Upper lobe of left lung (tissue), 6 donors: Measurements from ENCODE around the gene C17orf50. TPM values are rescaled to one million over a fixed set of nuclear protein-coding genes. Genes with fewer than 3 reads are reported as not detected.

Source experiments
- ATAC-seq, 2 donors: fragments of 200-7000 bp; cut with Tn5 transposase; one replicate each; pipeline ENCODE4 v1.9.1; 2022; ENCODE audit warnings: mild to moderate bottlenecking in 2 of 2, moderate library complexity in 2 of 2; ENCODE audit not compliant: low FRiP score in 2 of 2
- DNase-seq, 2 donors: peaks; one replicate each; pipeline ENCODE4 v3.0.0-alpha.2; 2019 to 2020
- H3K27ac ChIP-seq, 4 donors: fragments of 200-600 bp; sonication (generic); one replicate each; pipeline ENCODE4 v1.5.1; 2016 to 2019
- H3K27me3 ChIP-seq, 4 donors: fragments of 200-600 bp; sonication (generic); one replicate each; pipeline ENCODE4 v1.5.1; 2017 to 2019
- H3K36me3 ChIP-seq, 4 donors: fragments of 200-600 bp; sonication (generic); one replicate each; pipeline ENCODE4 v1.5.1; 2016 to 2019
- H3K4me1 ChIP-seq, 4 donors: fragments of 200-600 bp; sonication (generic); one replicate each; pipeline ENCODE4 v1.5.1; 2018 to 2019
- H3K4me3 ChIP-seq, 4 donors: fragments of 200-600 bp; sonication (generic); one replicate each; pipeline ENCODE4 v1.5.1; 2017 to 2019; ENCODE audit warnings: mild to moderate bottlenecking in 2 of 4, moderate library complexity in 1 of 4
- H3K9me3 ChIP-seq, 4 donors: fragments of 200-600 bp; sonication (generic); one replicate each; pipeline ENCODE4 v1.5.1; 2018 to 2019
- CTCF ChIP-seq, 6 experiments: fragments of 450-650 bp in 4 of 6; fragments of 200-600 bp in 2 of 6; sonication (generic) in 2 of 6; IDR thresholded peaks; one replicate each; pipeline ENCODE4 v1.5.1; 2016 to 2019; ENCODE audit warnings: antibody characterized with exemption in 6 of 6
- EP300 ChIP-seq, 4 donors: sonication (generic); formaldehyde crosslinking; IDR thresholded peaks; one replicate each; pipeline ENCODE4 v1.5.1; 2017; ENCODE audit warnings: antibody characterized with exemption in 4 of 4, control low read depth in 2 of 4
- POLR2A ChIP-seq, 4 donors: fragments of 450-650 bp; IDR thresholded peaks; one replicate each; pipeline ENCODE4 v1.5.1; 2016 to 2017; ENCODE audit warnings: antibody characterized with exemption in 4 of 4, mild to moderate bottlenecking in 2 of 4
- POLR2AphosphoS5 ChIP-seq, 2 donors: sonication (generic); formaldehyde crosslinking; IDR thresholded peaks; one replicate each; pipeline ENCODE4 v1.5.1; 2017; ENCODE audit warnings: antibody characterized with exemption in 2 of 2
- WGBS, 2 donors: methylation state at CpG; one replicate each; pipeline ENCODE4 v1.1.5; 2017 to 2018; 5-methylcytosine and 5-hydroxymethylcytosine counted together
- total RNA-seq, 6 donors: library from RNA; depleted of rRNA in 4 of 6; stranded (reverse); fragments of >200 nt in 4 of 6; gene quantifications; one replicate each; pipeline versions ENCODE4 v1.1.0 to v1.2.1, GENCODE V29; 2016 to 2021
- donor health status: DM: no; HTN: no; CAD: no; lungs with moderate emphysema.
- donor health status: DM: no; HTN: yes; CAD: no; lungs with severe emphysema.

C17orf50 gene
- total RNA-seq, 6 donors from 2014 or later, result 0.46 to 1.1 TPM; not detected in 4

- no peaks in the 10 kb centered on the region for H3K36me3 ChIP-seq
- no peaks in the 10 kb centered on the region for H3K27me3 ChIP-seq
- H3K9me3 ChIP-seq, result no peaks in the 10 kb centered on the region
- WGBS, 2 donors, result 79 to 92% methylated on average over 2 of the region's 2 CpGs
- H3K4me1 ChIP-seq, result peaks cover 29 to 51% (median 38%) of the 10 kb centered on the region in 4 donors
- TF ChIP-seq POLR2AphosphoS5 (IDR thresholded peaks at IDR 0.05) (no peak), EP300 (IDR thresholded peaks at IDR 0.05) (no peak), POLR2A (IDR thresholded peaks at IDR 0.05) (no peak), CTCF (IDR thresholded peaks at IDR 0.05) (no peak)
- ATAC-seq (peak in 1 of 2 donors; percentile 3), DNase-seq (peak in 1 of 2 donors; percentile 48)
- no peak overlapping the region for H3K4me3 ChIP-seq
- peak overlapping the region; percentile 71 to 81 (median 78) for H3K27ac ChIP-seq
Measured at GRCh38 chr17:35784895-35785294, 24.2 kb downstream of the C17orf50 start.

- Histone ChIP-seq H3K4me1 (peaks cover 22 to 51% (median 38%) of the 10 kb centered on the region in 4 donors), H3K36me3 (no peaks in the 10 kb centered on the region), H3K27ac (peak overlapping the region; percentile 10 to 62 (median 40)), H3K9me3 (no peaks in the 10 kb centered on the region), H3K27me3 (no peaks in the 10 kb centered on the region), H3K4me3 (no peak overlapping the region)
- ATAC-seq (no peak), DNase-seq (peak in 1 of 2 donors; percentile 19)
- WGBS, 2 donors, result 20 to 49% methylated on average over 3 of the region's 3 CpGs
- TF ChIP-seq POLR2A (IDR thresholded peaks at IDR 0.05), result no peak
- no peak for TF ChIP-seq POLR2AphosphoS5 (IDR thresholded peaks at IDR 0.05)
Measured at GRCh38 chr17:35786941-35787432, 26.3 kb downstream of the C17orf50 start.

- Histone ChIP-seq H3K27ac (peak overlapping the region; percentile 42 to 62 (median 53)), H3K36me3 (no peaks in the 10 kb centered on the region), H3K27me3 (no peaks in the 10 kb centered on the region), H3K4me1 (peaks cover 12 to 45% (median 30%) of the 10 kb centered on the region in 4 donors), H3K4me3 (no peak overlapping the region), H3K9me3 (no peaks in the 10 kb centered on the region)
- 63 to 80% methylated on average over 1 to 2 of the region's 2 CpGs for WGBS, 2 donors
- ATAC-seq, result peak; percentile 40 to 84
- TF ChIP-seq POLR2AphosphoS5 (IDR thresholded peaks at IDR 0.05) (no peak), POLR2A (IDR thresholded peaks at IDR 0.05) (no peak), CTCF (IDR thresholded peaks at IDR 0.05) (no peak), EP300 (IDR thresholded peaks at IDR 0.05) (no peak)
- peak in 1 of 2 donors; percentile 22 for DNase-seq
Measured at GRCh38 chr17:35788477-35789368, 28.0 kb downstream of the C17orf50 start.

GRCh38 chr17:35790841-35791240 lies 30.2 kb downstream of the C17orf50 start:
- H3K27me3 ChIP-seq, result peaks cover 0 to 11% (median under 1%) of the 10 kb centered on the region in 4 donors
- peaks cover 18 to 48% (median 26%) of the 10 kb centered on the region in 4 donors for H3K4me1 ChIP-seq
- DNase-seq (peak in 1 of 2 donors; percentile 21), ATAC-seq (no peak)
- H3K36me3 ChIP-seq, result no peaks in the 10 kb centered on the region
- H3K9me3 ChIP-seq, result no peaks in the 10 kb centered on the region
- TF ChIP-seq EP300 (IDR thresholded peaks at IDR 0.05), result no peak
- no peak for TF ChIP-seq POLR2A (IDR thresholded peaks at IDR 0.05)
- TF ChIP-seq CTCF (IDR thresholded peaks at IDR 0.05), result no peak
- no peak for TF ChIP-seq POLR2AphosphoS5 (IDR thresholded peaks at IDR 0.05)
- peak overlapping the region in 1 of 4 donors; percentile 53 for H3K27ac ChIP-seq
- H3K4me3 ChIP-seq, result no peak overlapping the region
- 90 to 92% methylated on average over 3 of the region's 3 CpGs for WGBS, 2 donors

GRCh38 chr17:35791681-35792350 lies 31.1 kb downstream of the C17orf50 start:
- peak in 1 of 2 donors; percentile 12 for DNase-seq
- peaks cover 21 to 46% (median 28%) of the 10 kb centered on the region in 4 donors for H3K4me1 ChIP-seq
- no peak for ATAC-seq
- H3K4me3 ChIP-seq, result no peak overlapping the region
- peak overlapping the region in 2 of 4 donors; percentile 17 to 32 for H3K27ac ChIP-seq
- H3K9me3 ChIP-seq, result no peaks in the 10 kb centered on the region
- TF ChIP-seq CTCF (IDR thresholded peaks at IDR 0.05) (no peak), POLR2A (IDR thresholded peaks at IDR 0.05) (no peak), POLR2AphosphoS5 (IDR thresholded peaks at IDR 0.05) (no peak), EP300 (IDR thresholded peaks at IDR 0.05) (no peak)
- 72 to 79% methylated on average over 9 of the region's 9 CpGs for WGBS, 2 donors
- H3K36me3 ChIP-seq, result no peaks in the 10 kb centered on the region
- peaks cover 0 to 12% (median under 1%) of the 10 kb centered on the region in 4 donors for H3K27me3 ChIP-seq
